Hepatocyte (in vitro differentiated cells): ENCODE results near the gene OBSCN.

Source experiments
- EZH2 ChIP-seq: fragments of 200-600 bp; sonication (generic); IDR thresholded peaks from 2 replicates; pipeline ENCODE4 v1.6.1; 2016; ENCODE audit warnings: antibody characterized with exemption, mild to moderate bottlenecking, borderline replicate concordance
- TF ChIP-seq, protein P1 (sequence below): fragments of 200-600 bp; sonication (generic); IDR thresholded peaks from 2 replicates; pipeline ENCODE4 v1.5.1; 2016; ENCODE audit warnings: antibody characterized with exemption, mild to moderate bottlenecking; ENCODE audit not compliant: poor library complexity

DNA sequence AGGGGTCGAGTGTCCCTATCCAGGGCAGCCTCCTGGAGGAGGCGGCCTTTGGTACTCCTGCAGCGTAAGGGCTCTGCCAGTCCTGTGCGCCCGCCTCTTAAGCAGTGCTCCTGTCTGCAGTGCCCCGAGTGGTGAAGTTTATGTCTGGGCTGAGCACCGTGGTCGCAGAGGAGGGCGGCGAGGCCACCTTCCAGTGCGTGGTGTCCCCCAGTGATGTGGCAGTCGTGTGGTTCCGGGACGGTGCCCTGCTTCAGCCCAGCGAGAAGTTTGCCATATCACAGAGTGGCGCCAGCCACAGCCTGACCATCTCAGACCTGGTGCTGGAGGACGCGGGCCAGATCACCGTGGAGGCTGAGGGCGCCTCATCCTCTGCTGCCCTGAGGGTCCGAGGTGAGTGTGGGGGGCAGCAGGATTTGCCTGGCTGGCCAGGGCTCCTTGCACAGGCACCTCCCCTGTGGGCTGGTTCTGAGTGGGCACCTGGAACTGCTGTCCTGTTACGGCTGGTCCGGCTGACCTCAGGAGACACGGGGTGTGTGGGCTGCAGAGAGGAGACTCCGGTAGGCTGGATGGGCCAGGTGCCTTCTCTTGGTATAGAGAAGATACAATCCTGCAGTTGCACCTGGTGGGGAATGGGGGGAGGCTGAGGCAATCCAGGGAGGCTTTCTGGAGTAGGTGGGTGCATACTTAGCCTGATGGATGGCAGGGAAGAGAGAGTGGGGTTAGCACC lies 66.8 kb downstream of the OBSCN start:
- TF ChIP-seq, protein P1, sequence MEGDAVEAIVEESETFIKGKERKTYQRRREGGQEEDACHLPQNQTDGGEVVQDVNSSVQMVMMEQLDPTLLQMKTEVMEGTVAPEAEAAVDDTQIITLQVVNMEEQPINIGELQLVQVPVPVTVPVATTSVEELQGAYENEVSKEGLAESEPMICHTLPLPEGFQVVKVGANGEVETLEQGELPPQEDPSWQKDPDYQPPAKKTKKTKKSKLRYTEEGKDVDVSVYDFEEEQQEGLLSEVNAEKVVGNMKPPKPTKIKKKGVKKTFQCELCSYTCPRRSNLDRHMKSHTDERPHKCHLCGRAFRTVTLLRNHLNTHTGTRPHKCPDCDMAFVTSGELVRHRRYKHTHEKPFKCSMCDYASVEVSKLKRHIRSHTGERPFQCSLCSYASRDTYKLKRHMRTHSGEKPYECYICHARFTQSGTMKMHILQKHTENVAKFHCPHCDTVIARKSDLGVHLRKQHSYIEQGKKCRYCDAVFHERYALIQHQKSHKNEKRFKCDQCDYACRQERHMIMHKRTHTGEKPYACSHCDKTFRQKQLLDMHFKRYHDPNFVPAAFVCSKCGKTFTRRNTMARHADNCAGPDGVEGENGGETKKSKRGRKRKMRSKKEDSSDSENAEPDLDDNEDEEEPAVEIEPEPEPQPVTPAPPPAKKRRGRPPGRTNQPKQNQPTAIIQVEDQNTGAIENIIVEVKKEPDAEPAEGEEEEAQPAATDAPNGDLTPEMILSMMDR: no peak
- TF ChIP-seq EZH2: no peak
